ENCODE measurements around the gene IKBIP. TPM values are rescaled to one million over a fixed set of nuclear protein-coding genes. Genes with fewer than 3 reads are reported as not detected.

Gene IKBIP, protein sequence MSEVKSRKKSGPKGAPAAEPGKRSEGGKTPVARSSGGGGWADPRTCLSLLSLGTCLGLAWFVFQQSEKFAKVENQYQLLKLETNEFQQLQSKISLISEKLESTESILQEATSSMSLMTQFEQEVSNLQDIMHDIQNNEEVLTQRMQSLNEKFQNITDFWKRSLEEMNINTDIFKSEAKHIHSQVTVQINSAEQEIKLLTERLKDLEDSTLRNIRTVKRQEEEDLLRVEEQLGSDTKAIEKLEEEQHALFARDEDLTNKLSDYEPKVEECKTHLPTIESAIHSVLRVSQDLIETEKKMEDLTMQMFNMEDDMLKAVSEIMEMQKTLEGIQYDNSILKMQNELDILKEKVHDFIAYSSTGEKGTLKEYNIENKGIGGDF
- 10 to 100 TPM in 2 of 3 donors, 1 to 10 TPM in 1; 3.4 to 19.6 (median 11.8) TPM for polyA plus RNA-seq

DNA sequence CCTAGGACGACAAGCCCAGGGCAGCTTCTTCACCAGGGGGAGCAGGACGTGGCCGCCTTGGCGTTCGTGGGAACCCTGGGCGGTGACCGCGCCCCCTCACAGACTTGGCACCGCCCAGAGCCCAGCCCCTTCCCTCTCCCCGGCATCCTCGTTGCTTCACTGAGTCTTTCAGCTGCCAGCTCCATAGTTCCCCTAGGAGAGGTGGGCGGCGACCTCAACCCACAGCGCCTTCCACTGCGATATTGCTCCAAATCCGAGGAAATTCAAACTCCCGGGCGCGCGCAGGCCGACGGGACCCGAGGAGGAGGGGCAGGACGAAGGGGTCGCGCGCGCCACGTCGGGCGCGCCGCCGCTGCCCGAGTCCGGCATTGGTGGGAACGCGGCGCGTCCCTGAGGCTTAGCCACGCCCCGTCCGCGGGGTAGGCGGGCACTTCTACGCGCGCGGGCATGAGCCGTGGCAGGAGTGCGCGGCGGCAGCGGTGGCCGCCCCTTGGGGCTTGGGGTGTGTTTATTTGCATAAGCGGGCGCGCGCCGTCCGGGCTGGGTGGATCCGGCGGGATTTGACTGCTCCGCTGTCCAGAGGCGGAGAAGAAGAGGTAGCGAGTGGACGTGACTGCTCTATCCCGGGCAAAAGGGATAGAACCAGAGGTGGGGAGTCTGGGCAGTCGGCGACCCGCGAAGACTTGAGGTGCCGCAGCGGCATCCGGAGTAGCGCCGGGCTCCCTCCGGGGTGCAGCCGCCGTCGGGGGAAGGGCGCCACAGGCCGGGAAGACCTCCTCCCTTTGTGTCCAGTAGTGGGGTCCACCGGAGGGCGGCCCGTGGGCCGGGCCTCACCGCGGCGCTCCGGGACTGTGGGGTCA lies at the start of gene IKBIP, which contains the start of gene APAF1:
TSS of gene IKBIP (minus strand) at position 77 of the 860 bp plus-strand sequence. CDS start 87 bp downstream, outside the sequence.
TSS of gene APAF1 (plus strand) at position 579 of the 860 bp plus-strand sequence. CDS start 3,070 bp downstream, outside the sequence.
- peak within 1 kb of the TSS; percentile 0 for H3K27ac ChIP-seq (ENCODE audit: low read depth, low read length)
- 0 to 1% (median 0%) methylated on average over 83 to 91 of the region's 91 CpGs for WGBS, 3 donors

DNA sequence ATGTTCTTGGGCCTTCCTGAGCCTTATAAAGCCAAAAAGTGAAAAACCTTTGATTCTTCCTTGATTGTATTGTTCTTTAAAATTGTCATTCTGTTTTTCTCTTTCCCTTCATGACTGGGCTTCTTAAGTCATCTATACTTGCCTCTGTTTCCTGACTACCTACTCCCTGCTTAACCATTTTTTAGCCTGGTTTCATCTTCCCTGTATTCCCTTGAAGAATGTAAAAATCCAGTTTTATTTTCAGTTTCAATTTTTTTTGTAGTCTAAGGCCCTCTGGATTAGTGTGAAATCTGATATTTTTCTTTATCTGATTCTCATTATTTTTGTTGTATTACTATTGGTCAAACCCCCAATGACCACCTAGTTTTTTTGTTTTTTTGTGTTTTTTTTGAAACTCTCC lies 46.8 kb upstream of the IKBIP start:
- no peak overlapping the region for H3K27ac ChIP-seq (ENCODE audit: low read depth, low read length)

DNA sequence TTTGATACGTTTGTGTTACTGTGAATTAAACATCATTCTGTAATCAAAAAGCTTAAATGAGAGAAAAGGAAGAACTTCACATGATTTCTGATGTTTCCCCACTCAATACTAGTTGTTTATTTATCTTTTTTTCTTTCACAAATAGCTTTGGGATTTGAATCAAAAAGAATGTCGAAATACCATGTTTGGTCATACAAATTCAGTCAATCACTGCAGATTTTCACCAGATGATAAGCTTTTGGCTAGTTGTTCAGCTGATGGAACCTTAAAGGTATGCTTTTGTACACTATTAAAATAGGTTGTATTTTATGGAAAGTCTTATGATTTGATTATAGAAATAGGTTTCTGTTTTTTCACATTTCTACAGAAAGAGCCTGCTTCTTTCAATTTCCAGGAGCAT lies 42.0 kb upstream of the IKBIP start:
- no peak overlapping the region for H3K27ac ChIP-seq (ENCODE audit: low read depth, low read length)
- WGBS, 3 donors, result 81 to 91% (median 88%) methylated on average over 2 of the region's 2 CpGs

DNA sequence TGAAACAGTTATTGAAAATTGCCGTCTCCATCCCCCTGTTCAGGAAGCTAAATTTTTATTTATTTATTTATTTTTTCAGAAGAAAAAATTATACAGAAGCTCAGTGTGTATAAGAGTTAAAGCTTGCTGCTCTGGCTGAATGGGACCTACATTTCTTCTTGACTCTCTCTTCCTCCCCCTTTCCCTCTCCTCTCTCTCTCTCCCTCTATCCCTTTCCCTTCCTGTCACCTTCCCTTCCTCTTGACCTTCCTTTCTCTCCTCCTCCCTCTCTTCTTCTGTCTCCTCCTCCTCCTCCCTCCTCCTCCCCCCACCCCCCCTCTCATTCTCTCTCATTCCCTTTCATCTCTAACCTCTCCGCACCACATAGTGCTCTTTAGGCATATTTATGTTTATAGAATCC lies 39.6 kb upstream of the IKBIP start:
- WGBS, 3 donors, result 92 to 100% (median 97%) methylated on average over 2 of the region's 2 CpGs
- H3K27ac ChIP-seq (ENCODE audit: low read depth, low read length), result no peak overlapping the region

DNA sequence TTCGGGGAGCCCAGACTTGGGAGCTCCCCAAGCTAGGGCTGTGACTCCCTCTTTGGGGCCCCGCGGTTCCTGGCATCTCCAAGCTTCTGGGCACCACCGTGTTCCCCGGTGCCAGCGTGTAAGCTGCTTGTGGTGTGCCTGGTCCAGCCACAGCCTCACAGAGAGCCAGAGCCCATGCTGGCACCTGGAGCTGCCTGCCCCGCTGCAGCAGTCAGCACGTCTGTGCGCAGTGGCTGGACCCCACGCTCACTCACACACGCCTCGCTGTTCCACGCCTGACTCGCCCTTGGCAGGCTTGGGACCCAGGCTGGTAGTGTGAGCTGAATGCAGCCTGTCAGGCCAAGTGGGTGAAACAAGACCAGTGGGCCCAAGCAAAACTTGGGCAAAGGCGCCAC lies 35.0 kb upstream of the IKBIP start:
- H3K27ac ChIP-seq (ENCODE audit: low read depth, low read length), result no peak overlapping the region
- WGBS, 3 donors, result 91 to 95% (median 93%) methylated on average over 15 of the region's 15 CpGs

DNA sequence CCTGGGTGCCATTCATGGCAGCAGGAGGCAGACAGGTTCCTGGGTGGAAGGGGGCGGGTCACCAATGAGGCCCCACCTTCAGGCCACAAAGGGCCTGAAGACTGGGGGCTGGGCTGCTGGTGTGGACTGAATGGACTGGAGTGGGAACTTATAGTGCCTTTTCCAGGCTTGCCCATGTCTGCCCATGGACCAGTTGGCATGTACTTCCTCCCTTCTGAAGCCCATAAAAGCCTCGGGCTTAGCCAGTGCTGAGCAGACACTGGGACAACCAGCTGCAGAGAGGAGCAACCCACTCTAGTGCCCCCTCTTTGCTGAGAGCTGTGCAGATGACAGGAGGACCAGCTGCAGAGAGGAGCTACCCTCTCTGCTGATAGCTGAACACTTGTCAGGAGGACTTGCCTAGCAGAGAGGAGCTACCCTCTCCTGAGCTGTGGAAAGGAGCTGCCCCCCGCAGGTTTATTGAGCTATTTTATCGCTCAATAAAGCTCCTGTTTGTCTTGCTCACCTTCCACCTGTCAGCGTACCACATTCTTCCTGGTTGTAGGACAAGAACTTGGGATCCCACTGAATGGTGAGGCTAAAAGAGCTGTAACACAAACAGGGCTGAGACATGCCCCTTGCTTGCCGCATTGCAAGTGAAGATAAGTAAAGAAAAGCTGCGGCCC lies 34.5 kb upstream of the IKBIP start:
- H3K27ac ChIP-seq (ENCODE audit: low read depth, low read length), result no peak overlapping the region
- WGBS, 3 donors, result 95 to 98% (median 98%) methylated on average over 7 of the region's 7 CpGs

DNA sequence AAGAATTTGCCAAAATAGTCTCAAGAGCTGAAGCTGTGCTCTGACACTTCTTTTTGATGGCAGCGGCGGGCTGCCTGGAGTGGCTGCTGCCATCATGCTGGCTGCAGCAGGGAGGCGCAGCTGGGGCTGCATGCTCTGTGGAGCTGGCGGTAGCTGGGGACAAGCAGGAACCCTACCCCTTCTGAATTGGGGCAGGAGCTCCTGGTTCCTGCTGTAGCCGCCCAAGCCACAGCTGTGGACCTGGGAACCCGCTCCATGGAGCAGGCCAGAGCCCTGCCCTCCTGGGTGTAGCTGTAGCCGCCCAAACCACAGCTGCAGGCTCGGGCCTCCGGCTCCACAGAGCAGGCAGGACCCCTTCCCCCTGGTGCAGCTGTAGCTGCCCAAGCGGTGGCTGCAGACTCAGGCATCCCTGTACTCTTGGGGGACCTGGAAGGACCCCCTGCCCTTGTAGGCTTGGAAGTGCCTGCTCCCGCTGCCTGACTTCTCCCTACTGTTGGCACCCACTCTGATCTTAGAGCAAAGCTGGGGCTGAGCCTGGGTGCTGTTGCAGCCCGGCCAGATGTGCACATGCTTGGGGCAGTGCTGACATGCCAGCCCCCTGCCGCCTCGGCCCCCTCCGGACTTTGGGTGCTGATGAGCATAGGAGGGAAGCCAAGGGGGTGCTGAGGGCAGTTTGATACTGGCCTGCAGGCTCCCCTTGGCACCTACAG lies 33.8 kb upstream of the IKBIP start:
- WGBS, 3 donors, result 93 to 95% (median 93%) methylated on average over 15 of the region's 15 CpGs
- H3K27ac ChIP-seq (ENCODE audit: low read depth, low read length), result no peak overlapping the region

DNA sequence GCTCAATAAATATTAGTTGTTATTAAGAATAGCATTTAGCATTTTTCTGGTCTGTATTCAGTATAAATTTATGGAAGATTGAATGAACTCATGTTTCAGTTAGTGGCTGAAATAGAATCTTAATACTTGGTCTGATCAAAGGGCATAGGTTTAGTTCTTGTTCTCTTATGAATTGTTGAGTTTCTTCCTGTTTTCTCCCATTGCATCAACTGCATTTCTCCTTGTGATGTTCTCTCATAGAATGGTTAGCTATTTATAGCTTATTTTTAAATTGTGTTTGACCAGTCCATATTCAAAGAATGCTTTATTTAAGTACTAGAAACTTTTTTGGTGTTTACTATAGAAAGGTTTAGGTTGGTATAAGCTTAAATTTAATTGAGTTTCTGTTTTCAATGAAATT lies 30.3 kb upstream of the IKBIP start:
- no peak overlapping the region for H3K27ac ChIP-seq (ENCODE audit: low read depth, low read length)

DNA sequence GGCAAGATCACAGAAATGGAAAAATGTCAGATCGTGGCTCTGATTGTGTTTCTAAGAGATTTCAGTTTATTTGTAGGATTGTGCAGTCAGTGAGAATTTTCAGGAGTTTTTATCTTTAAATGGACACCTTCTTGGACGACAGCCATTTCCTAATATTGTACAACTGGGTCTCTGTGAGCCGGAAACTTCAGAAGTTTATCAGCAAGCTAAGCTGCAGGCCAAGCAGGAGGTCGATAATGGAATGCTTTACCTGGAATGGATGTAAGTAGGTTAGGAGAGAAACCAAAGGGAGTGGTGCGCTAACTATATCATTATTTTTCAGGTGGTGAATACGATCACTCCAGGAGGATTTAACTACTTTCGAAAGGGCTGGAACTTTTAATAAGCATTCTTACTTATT lies 26.9 kb upstream of the IKBIP start:
- 19 to 67% (median 66%) methylated on average over 7 of the region's 7 CpGs for WGBS, 3 donors
- no peak overlapping the region for H3K27ac ChIP-seq (ENCODE audit: low read depth, low read length)

DNA sequence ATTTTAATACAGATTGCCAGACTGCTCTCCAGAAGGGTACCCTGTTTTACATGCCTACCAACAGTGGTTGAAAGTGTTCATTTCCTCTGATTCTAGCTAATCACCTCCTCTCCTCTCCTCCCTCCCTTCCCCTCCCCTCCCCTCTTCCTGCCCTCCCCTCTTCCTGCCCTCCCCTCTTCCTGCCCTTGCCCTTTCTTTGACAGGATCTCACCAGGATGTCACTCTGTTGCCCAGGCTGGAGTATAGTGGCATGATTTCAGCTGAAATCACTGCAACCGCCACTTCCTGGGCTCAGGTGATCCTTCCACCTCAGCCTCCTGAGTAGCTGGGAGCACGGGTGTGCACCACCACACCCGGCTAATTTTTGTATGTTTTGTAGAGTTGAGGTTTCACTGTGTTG lies 25.2 kb upstream of the IKBIP start:
- 86 to 94% (median 89%) methylated on average over 3 of the region's 3 CpGs for WGBS, 3 donors
- no peak overlapping the region for H3K27ac ChIP-seq (ENCODE audit: low read depth, low read length)

DNA sequence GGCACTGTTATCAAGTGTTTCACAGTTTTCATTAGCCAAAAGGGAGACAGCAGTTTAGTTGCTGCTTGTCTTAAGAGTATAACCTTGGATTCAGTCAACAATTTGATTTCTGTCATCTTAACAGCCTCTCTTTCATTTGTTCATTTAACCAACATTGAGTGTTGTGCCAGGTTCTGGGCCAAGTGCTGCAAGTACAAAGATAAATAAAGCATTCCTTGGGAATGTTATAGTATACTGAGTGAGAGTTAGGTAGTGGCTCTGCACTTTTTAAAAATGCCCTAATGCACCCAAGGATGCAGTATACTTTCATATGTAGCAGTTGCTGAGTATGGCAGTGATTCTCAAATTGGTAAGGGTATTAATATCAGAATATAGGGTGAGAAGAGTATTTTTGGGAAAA lies 15.9 kb upstream of the IKBIP start:
- no peak overlapping the region for H3K27ac ChIP-seq (ENCODE audit: low read depth, low read length)

DNA sequence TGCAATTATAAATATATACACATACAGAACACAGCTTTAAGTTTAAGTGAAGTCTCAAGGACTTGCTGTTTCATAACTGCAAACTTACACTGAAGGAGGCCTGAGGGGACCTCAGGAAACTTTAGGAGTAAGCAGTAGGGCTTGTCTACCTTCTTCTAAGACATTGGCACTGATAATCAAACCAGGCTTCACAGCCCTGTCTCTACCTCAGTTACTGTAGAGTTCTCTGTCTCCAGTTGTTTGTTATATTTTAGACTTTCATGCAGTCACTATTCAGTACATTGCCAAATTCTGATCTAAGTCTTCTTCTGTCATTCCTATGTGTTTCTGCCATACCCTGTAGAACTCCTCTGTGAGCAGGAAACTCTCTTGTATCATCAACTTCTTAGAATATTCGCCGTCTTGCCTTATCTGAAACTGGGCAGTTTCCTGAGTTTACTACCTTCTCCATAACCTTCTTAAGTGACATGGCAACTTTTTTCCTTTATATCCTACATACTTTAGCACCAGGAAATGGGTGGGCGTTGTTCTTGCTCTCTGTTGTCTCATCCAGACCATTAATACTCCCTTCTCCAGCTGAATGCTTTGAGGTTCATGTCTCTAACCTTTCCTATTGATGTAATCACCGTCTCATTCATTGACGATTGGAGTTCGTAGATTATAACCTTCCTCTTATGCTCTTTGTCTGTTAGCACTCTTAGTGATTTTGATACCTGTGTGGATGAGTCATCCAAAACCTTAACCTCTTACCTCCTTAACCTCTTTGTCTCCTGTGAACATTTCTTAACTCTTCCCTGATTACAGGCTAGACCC lies 11.9 kb upstream of the IKBIP start:
- 67 to 85% (median 73%) methylated on average over 6 of the region's 6 CpGs for WGBS, 3 donors
- H3K27ac ChIP-seq (ENCODE audit: low read depth, low read length), result no peak overlapping the region

DNA sequence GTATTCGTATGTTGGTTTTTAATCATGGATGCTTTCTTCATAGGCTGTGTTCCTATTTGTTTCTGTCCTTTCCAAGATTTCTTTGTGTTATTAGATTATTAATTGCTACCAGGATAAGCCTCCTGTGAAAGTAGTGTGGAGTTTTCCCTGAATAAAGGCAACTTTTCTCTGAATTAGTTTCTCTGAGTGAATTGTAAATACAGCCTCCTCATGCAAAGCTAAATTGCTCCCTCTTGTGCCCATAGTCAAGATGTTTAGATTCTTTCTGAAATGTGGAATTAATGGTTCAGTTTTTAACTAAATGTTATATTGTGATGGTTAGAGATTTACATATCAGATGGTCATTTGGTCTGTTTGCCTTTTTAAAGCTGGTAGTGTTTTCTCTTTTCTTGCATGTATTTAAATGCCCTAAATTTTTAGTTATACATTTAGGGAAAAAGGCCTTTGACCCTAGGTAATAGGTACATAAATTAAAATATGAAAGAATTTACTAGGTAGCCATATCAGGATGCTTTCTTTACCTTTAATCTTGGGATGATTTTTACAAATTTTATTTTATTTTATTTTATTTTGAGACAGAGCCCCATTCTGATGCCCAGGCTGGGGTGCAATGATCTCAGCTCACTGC lies 9.4 kb upstream of the IKBIP start:
- 86 to 93% (median 90%) methylated on average over 1 of the region's 1 CpG for WGBS, 3 donors
- no peak overlapping the region for H3K27ac ChIP-seq (ENCODE audit: low read depth, low read length)

DNA sequence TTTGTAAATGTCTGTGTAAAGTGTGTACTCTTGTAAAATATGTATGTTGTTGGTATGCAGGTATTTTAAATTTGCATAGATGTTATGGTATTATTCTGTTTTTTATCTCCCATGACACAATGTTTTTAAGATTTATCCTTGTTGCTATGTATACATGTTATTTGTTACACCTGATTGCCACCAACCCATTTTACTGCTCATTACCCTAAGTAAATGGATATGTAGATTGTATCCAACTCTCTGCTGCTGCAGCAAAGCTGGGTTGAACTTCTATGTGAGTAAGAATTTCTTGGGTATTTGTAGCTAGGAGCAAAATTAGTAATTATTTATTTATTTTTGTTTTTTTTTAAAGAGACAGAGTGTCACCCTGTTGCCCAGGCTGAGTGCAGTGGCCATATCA lies 6.7 kb upstream of the IKBIP start:
- no peak overlapping the region for H3K27ac ChIP-seq (ENCODE audit: low read depth, low read length)

DNA sequence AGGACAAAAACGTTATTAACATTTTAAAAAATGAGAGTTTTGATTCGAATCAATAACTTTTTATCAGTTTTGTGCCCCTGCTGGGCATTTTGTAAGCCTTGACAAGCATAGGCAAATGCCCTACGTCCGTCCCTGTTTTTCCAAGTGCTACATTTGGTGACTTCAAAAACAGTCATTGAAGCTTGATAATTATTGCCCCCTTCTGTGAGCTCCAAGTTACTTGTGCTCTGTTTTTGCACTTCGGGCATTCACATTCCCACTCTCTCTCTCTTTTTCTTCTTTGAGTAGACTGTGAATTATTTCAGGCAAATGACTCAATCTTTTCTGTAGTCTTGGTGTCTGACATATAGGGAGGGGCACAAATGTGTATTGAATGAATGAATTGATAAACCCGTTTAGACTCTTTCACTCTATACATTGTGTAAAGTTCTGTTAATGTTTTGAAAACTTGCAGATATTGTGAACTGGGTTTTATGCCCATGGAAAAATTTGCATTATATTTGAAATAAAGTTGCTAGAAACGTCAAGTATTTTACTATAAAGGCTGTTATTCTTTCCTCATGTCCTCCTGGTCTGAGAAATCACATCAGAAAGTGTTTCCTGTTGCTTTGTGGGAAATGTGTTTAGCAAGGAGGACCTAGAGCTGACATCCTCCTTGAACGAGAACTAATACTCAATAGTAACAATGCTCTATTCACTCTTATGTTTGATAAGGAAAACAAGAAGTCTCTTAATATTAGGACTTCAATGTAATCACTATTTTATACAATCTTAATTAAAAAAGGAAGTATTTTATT lies 1.9 kb upstream of the IKBIP start:
- 3 to 13% (median 6%) methylated on average over 8 of the region's 8 CpGs for WGBS, 3 donors
- H3K27ac ChIP-seq (ENCODE audit: low read depth, low read length), result no peak overlapping the region

DNA sequence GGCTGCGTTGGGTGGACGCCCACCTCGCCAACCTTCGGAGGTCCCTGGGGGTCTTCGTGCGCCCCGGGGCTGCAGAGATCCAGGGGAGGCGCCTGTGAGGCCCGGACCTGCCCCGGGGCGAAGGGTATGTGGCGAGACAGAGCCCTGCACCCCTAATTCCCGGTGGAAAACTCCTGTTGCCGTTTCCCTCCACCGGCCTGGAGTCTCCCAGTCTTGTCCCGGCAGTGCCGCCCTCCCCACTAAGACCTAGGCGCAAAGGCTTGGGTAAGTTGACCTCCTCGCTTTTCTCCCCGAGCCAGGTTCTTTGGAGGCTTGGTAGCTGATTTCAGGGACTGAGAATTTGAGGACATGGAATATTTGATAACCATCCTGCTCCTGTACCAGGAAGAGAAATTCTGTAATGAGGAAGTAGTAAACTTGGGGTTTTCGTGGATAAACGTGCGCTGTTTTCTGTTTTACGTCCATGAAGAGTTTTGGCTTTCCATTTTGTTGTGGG lies 1.0 kb upstream of the IKBIP start:
- WGBS, 3 donors, result 0 to 1% (median 0%) methylated on average over 18 to 24 of the region's 24 CpGs
- no peak overlapping the region for H3K27ac ChIP-seq (ENCODE audit: low read depth, low read length)

DNA sequence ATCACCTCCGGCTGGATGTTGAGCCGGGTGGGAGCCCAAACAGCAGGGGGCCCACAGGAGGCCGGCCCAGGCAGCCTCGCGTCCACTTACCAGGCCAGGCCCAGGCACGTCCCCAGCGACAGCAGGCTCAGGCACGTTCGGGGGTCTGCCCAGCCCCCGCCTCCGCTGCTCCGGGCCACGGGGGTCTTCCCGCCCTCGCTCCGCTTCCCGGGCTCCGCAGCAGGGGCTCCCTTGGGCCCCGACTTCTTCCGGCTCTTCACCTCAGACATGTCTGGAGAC lies 216 bp downstream of the IKBIP start:
- peak overlapping the region; percentile 0 for H3K27ac ChIP-seq (ENCODE audit: low read depth, low read length)
- 0% methylated on average over 15 to 20 of the region's 20 CpGs for WGBS, 3 donors

Data from adipose tissue (tissue), 3 donors.